ENCODE measurements around the gene DIS3L. TPM values are rescaled to one million over a fixed set of nuclear protein-coding genes. Genes with fewer than 3 reads are reported as not detected.

Gene DIS3L
- total and polyA plus RNA-seq, 2 of the 13 experiments (the other 11 are each of a cell fraction or from before 2014, with no cell fraction given) = 21.0 to 50.5 TPM

DNA sequence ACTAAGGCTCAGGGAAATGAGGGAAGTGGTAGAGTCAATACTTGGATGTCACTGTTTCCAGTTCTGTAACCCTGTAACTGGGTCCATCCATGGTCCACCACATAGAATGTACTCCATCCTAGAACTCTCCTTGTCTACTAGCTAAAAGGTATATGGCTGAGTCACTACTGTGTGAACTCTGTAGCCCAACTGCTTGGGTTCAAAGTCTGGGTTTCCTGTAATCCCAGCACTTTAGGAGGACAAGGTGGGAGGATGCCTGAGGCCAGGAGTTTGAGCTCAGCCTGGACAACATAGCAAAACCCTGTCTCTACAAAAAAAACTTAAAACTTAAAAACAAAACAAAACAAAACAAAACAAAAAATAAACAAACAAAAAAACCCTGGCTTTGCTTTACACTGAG lies 5.3 kb upstream of the DIS3L start (continued):
- TF ChIP-seq, protein P1, sequence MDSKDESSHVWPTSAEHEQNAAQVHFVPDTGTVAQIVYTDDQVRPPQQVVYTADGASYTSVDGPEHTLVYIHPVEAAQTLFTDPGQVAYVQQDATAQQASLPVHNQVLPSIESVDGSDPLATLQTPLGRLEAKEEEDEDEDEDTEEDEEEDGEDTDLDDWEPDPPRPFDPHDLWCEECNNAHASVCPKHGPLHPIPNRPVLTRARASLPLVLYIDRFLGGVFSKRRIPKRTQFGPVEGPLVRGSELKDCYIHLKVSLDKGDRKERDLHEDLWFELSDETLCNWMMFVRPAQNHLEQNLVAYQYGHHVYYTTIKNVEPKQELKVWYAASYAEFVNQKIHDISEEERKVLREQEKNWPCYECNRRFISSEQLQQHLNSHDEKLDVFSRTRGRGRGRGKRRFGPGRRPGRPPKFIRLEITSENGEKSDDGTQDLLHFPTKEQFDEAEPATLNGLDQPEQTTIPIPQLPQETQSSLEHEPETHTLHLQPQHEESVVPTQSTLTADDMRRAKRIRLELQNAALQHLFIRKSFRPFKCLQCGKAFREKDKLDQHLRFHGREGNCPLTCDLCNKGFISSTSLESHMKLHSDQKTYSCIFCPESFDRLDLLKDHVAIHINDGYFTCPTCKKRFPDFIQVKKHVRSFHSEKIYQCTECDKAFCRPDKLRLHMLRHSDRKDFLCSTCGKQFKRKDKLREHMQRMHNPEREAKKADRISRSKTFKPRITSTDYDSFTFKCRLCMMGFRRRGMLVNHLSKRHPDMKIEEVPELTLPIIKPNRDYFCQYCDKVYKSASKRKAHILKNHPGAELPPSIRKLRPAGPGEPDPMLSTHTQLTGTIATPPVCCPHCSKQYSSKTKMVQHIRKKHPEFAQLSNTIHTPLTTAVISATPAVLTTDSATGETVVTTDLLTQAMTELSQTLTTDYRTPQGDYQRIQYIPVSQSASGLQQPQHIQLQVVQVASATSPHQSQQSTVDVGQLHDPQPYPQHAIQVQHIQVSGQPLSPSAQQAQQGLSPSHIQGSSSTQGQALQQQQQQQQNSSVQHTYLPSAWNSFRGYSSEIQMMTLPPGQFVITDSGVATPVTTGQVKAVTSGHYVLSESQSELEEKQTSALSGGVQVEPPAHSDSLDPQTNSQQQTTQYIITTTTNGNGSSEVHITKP (CRISPR knock-in tag; IDR thresholded peaks at IDR 0.05; ENCODE audit: low read depth) = no peak
- TF ChIP-seq MBD4 (IDR thresholded peaks at IDR 0.05; ENCODE audit: borderline replicate concordance, low read length) = no peak
- TF ChIP-seq ZNF34 (CRISPR knock-in tag; IDR thresholded peaks at IDR 0.05; ENCODE audit: borderline replicate concordance) = no peak
- TF ChIP-seq, protein P2, sequence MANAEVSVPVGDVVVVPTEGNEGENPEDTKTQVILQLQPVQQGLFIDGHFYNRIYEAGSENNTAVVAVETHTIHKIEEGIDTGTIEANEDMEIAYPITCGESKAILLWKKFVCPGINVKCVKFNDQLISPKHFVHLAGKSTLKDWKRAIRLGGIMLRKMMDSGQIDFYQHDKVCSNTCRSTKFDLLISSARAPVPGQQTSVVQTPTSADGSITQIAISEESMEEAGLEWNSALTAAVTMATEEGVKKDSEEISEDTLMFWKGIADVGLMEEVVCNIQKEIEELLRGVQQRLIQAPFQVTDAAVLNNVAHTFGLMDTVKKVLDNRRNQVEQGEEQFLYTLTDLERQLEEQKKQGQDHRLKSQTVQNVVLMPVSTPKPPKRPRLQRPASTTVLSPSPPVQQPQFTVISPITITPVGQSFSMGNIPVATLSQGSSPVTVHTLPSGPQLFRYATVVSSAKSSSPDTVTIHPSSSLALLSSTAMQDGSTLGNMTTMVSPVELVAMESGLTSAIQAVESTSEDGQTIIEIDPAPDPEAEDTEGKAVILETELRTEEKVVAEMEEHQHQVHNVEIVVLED (CRISPR knock-in tag; IDR thresholded peaks at IDR 0.05; ENCODE audit: borderline replicate concordance) = no peak
- peak; percentile 62 for TF ChIP-seq NFE2L2 (IDR thresholded peaks at IDR 0.05; ENCODE audit: low read length)
- no peak for TF ChIP-seq HOXA3 (CRISPR knock-in tag; IDR thresholded peaks at IDR 0.05)
- no peak for TF ChIP-seq SMAD1 (CRISPR knock-in tag; IDR thresholded peaks at IDR 0.05; ENCODE audit: borderline replicate concordance, low read depth)
- peak; percentile 72; the same call in 1 of the 2 replicates for TF ChIP-seq ZMYM3 (CRISPR knock-in tag; IDR thresholded peaks at IDR 0.05)
- no peak for TF ChIP-seq ZNF124 (CRISPR knock-in tag; IDR thresholded peaks at IDR 0.05)
- no peak for TF ChIP-seq TMF1 (CRISPR knock-in tag; IDR thresholded peaks at IDR 0.05; ENCODE audit: low read depth)
- TF ChIP-seq, protein P3, sequence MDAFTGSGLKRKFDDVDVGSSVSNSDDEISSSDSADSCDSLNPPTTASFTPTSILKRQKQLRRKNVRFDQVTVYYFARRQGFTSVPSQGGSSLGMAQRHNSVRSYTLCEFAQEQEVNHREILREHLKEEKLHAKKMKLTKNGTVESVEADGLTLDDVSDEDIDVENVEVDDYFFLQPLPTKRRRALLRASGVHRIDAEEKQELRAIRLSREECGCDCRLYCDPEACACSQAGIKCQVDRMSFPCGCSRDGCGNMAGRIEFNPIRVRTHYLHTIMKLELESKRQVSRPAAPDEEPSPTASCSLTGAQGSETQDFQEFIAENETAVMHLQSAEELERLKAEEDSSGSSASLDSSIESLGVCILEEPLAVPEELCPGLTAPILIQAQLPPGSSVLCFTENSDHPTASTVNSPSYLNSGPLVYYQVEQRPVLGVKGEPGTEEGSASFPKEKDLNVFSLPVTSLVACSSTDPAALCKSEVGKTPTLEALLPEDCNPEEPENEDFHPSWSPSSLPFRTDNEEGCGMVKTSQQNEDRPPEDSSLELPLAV (CRISPR knock-in tag; conservative IDR thresholded peaks at IDR 0.05; ENCODE audit: low read depth) = no peak
- no peak for TF ChIP-seq ZNF782 (CRISPR knock-in tag; IDR thresholded peaks at IDR 0.05; ENCODE audit: borderline replicate concordance)
- TF ChIP-seq, protein P4, sequence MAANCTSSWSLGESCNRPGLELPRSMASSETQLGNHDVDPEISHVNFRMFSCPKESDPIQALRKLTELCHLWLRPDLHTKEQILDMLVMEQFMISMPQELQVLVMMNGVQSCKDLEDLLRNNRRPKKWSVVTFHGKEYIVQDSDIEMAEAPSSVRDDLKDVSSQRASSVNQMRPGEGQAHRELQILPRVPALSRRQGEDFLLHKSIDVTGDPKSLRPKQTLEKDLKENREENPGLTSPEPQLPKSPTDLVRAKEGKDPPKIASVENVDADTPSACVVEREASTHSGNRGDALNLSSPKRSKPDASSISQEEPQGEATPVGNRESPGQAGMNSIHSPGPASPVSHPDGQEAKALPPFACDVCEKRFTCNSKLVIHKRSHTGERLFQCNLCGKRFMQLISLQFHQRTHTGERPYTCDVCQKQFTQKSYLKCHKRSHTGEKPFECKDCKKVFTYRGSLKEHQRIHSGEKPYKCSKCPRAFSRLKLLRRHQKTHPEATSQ (CRISPR knock-in tag; IDR thresholded peaks at IDR 0.05; ENCODE audit: borderline replicate concordance) = no peak
- no peak for TF ChIP-seq FOXA1 (IDR thresholded peaks at IDR 0.05)
- TF ChIP-seq FOXA1 (CRISPR knock-in tag; IDR thresholded peaks at IDR 0.05) = no peak
- TF ChIP-seq ZNF367 (CRISPR knock-in tag; IDR thresholded peaks at IDR 0.05; ENCODE audit: borderline replicate concordance) = no peak
- TF ChIP-seq ZNF562 (CRISPR knock-in tag; IDR thresholded peaks at IDR 0.05; ENCODE audit: borderline replicate concordance) = no peak
- TF ChIP-seq, protein P5, sequence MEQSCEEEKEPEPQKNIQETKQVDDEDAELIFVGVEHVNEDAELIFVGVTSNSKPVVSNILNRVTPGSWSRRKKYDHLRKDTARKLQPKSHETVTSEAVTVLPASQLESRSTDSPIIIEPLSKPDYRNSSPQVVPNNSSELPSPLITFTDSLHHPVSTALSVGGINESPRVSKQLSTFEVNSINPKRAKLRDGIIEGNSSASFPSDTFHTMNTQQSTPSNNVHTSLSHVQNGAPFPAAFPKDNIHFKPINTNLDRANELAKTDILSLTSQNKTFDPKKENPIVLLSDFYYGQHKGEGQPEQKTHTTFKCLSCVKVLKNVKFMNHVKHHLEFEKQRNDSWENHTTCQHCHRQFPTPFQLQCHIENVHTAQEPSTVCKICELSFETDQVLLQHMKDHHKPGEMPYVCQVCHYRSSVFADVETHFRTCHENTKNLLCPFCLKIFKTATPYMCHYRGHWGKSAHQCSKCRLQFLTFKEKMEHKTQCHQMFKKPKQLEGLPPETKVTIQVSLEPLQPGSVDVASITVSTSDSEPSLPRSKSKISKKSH (CRISPR knock-in tag; IDR thresholded peaks at IDR 0.05; ENCODE audit: borderline replicate concordance) = no peak
- no peak for TF ChIP-seq MIER3 (CRISPR knock-in tag; IDR thresholded peaks at IDR 0.05; ENCODE audit: borderline replicate concordance)

Data from HepG2 (cell line).